Liver (tissue), 9 donors: ENCODE measurements around the gene CUTA. TPM values are rescaled to one million over a fixed set of nuclear protein-coding genes. Genes with fewer than 3 reads are reported as not detected.
"Not testable (repeated sequence)": the region's sequence is repeated elsewhere in the genome, so short reads cannot be mapped to it uniquely, and the experiment has no call there.

ENCODE experiments used
- DNase-seq: peaks from one replicate; pipeline ENCODE4 v3.0.0-alpha.2; 2017; ENCODE audit warnings: low spot score
- H3K27ac ChIP-seq, 2 donors: one replicate each; pipeline ENCODE4 v1.7.0; 2013; ENCODE audit warnings: inconsistent platforms in 2 of 2, low read length in 2 of 2, control low read depth in 1 of 2, low read depth in 1 of 2, mild to moderate bottlenecking in 1 of 2
- H3K27me3 ChIP-seq, 4 donors: one replicate each; pipeline versions ENCODE4 v1.6.1 to v1.7.0; 2013; ENCODE audit warnings: low read length in 3 of 4, inconsistent platforms in 1 of 4, mild to moderate bottlenecking in 1 of 4, moderate library complexity in 1 of 4; ENCODE audit not compliant: control insufficient read depth in 4 of 4, insufficient read depth in 4 of 4
- H3K36me3 ChIP-seq, 4 donors: one replicate each; pipeline versions ENCODE4 v1.6.1 to v1.7.0; 2013; ENCODE audit warnings: low read length in 3 of 4, mild to moderate bottlenecking in 3 of 4, low read depth in 1 of 4, moderate library complexity in 1 of 4; ENCODE audit not compliant: control insufficient read depth in 4 of 4, insufficient read depth in 3 of 4
- H3K4me1 ChIP-seq, 4 donors: one replicate each; pipeline versions ENCODE4 v1.6.1 to v1.7.0; 2013; ENCODE audit warnings: low read length in 3 of 4, mild to moderate bottlenecking in 3 of 4, moderate library complexity in 1 of 4; ENCODE audit not compliant: control insufficient read depth in 4 of 4, insufficient read depth in 4 of 4
- H3K4me3 ChIP-seq, 3 donors: one replicate each; pipeline versions ENCODE4 v1.6.1 to v1.7.0; 2013; ENCODE audit warnings: low read length in 3 of 3, control low read depth in 1 of 3, low read depth in 1 of 3, mild to moderate bottlenecking in 1 of 3
- H3K9ac ChIP-seq, 2 donors: one replicate each; pipeline ENCODE4 v1.7.0; 2013; ENCODE audit warnings: low read length in 2 of 2, mild to moderate bottlenecking in 2 of 2, moderate library complexity in 2 of 2, control low read depth in 1 of 2, low read depth in 1 of 2
- H3K9me3 ChIP-seq, 4 donors: one replicate each; pipeline versions ENCODE4 v1.6.1 to v1.7.0; 2013; ENCODE audit warnings: low read length in 3 of 4; ENCODE audit not compliant: control insufficient read depth in 4 of 4
- CTCF ChIP-seq: fragments of 150-350 bp; IDR thresholded peaks from 2 replicates; pipeline ENCODE4 v1.5.1; 2017; ENCODE audit warnings: improper control_type of control experiment, low read depth, low read length; ENCODE audit not compliant: missing input control
- EGR1 ChIP-seq, 2 donors: IDR thresholded peaks; 2 replicates each; pipeline ENCODE4 v1.6.1; 2016 to 2018; ENCODE audit warnings: antibody characterized with exemption in 2 of 2, low read depth in 2 of 2
- FOXA1 ChIP-seq: IDR thresholded peaks from 2 replicates; pipeline ENCODE4 v1.6.1; 2016; ENCODE audit warnings: antibody characterized with exemption
- FOXA2 ChIP-seq: IDR thresholded peaks from 2 replicates; pipeline ENCODE4 v1.6.1; 2016; ENCODE audit warnings: antibody characterized with exemption
- GABPA ChIP-seq, 2 donors: IDR thresholded peaks in 1 of 2; conservative IDR thresholded peaks in 1 of 2; 2 replicates each; pipeline ENCODE4 v1.6.1; 2016; ENCODE audit warnings: antibody characterized with exemption in 2 of 2, mild to moderate bottlenecking in 1 of 2, moderate library complexity in 1 of 2
- HNF4A ChIP-seq, 2 donors: conservative IDR thresholded peaks; 2 replicates each; pipeline ENCODE4 v1.6.1; 2016; ENCODE audit warnings: antibody characterized with exemption in 2 of 2, mild to moderate bottlenecking in 2 of 2
- HNF4G ChIP-seq: IDR thresholded peaks from 2 replicates; pipeline ENCODE4 v1.6.1; 2016; ENCODE audit warnings: antibody characterized with exemption
- JUND ChIP-seq, 2 donors: IDR thresholded peaks; 2 replicates each; pipeline ENCODE4 v1.6.1; 2016; ENCODE audit warnings: antibody characterized with exemption in 2 of 2
- MAX ChIP-seq: IDR thresholded peaks from 2 replicates; pipeline ENCODE4 v1.6.1; 2016; ENCODE audit warnings: antibody characterized with exemption
- NR2F2 ChIP-seq: IDR thresholded peaks from 2 replicates; pipeline ENCODE4 v1.6.1; 2016; ENCODE audit warnings: antibody characterized with exemption
- RAD21 ChIP-seq, 2 donors: IDR thresholded peaks; 2 replicates each; pipeline ENCODE4 v1.6.1; 2016; ENCODE audit warnings: antibody characterized with exemption in 2 of 2, mild to moderate bottlenecking in 2 of 2
- RXRA ChIP-seq, 2 donors: IDR thresholded peaks; 2 replicates each; pipeline ENCODE4 v1.6.1; 2017 to 2018; ENCODE audit warnings: antibody characterized with exemption in 2 of 2, mild to moderate bottlenecking in 1 of 2
- SP1 ChIP-seq: IDR thresholded peaks from 2 replicates; pipeline ENCODE4 v1.6.1; 2018; ENCODE audit warnings: antibody characterized with exemption, mild to moderate bottlenecking
- YY1 ChIP-seq: IDR thresholded peaks from 2 replicates; pipeline ENCODE4 v1.6.1; 2016; ENCODE audit warnings: antibody characterized with exemption, mild to moderate bottlenecking
- ZBTB33 ChIP-seq: IDR thresholded peaks from 2 replicates; pipeline ENCODE4 v1.6.1; 2016; ENCODE audit warnings: antibody characterized with exemption
- WGBS: extraction: QIAGEN DNeasy Blood & Tissue Kit; methylation state at CpG from one replicate; pipeline ENCODE4 v1.1.7; 2013; 5-methylcytosine and 5-hydroxymethylcytosine counted together
- polyA plus RNA-seq, 2 donors: library from polyadenylated mRNA; stranded (reverse) in 1 of 2; unstranded in 1 of 2; fragments of 200-250 nt in 1 of 2; fragments of >200 nt in 1 of 2; fragmentation: Nextera tagmentation in 1 of 2; extraction: Ambion mirVana in 1 of 2; gene quantifications; one replicate each; pipeline versions ENCODE4 v1.2.1 to v1.2.3, GENCODE V29; 2013 to 2015
- total RNA-seq, 2 donors: library from RNA; depleted of rRNA; stranded (reverse); fragments of >200 nt; gene quantifications; one replicate each; pipeline ENCODE4 v1.2.3, GENCODE V29; 2014
- TF ChIP-seq, protein P1 (sequence below): IDR thresholded peaks from 2 replicates; pipeline ENCODE4 v1.6.1; 2016; ENCODE audit warnings: antibody characterized with exemption, mild to moderate bottlenecking
- donor health status: healthy.
- donor health status: healthy.
- donor health status: healthy.
- donor health status: healthy.
- donor health status: healthy.

CUTA gene
- total and polyA plus RNA-seq, 4 donors = 33.1 to 164 (median 93.2) TPM

GRCh38 chr6:33380272-33380981 is 37.5 kb downstream of the CUTA start:
- Histone ChIP-seq H3K27ac (no peak overlapping the region), H3K4me1 (peaks cover 0 to 2% (median under 1%) of the 10 kb centered on the region in 4 donors), H3K36me3 (no peaks in the 10 kb centered on the region), H3K9me3 (no peaks in the 10 kb centered on the region), H3K4me3 (no peak overlapping the region), H3K9ac (no peak overlapping the region), H3K27me3 (no peaks in the 10 kb centered on the region)
- no peak for DNase-seq
- TF ChIP-seq RXRA (IDR thresholded peaks at IDR 0.05) (no peak), RAD21 (IDR thresholded peaks at IDR 0.05) (no peak), HNF4A (conservative IDR thresholded peaks at IDR 0.05) (no peak), GABPA (IDR thresholded peaks at IDR 0.05 in 1 of 2, conservative IDR thresholded peaks at IDR 0.05 in 1 of 2) (no peak), FOXA1 (no peak), JUND (IDR thresholded peaks at IDR 0.05) (no peak), EGR1 (IDR thresholded peaks at IDR 0.05; ENCODE audit: low read depth in 2 of 2) (no peak), HNF4G (no peak), NR2F2 (no peak)
- 95% methylated on average over 2 of the region's 2 CpGs for WGBS

DNA sequence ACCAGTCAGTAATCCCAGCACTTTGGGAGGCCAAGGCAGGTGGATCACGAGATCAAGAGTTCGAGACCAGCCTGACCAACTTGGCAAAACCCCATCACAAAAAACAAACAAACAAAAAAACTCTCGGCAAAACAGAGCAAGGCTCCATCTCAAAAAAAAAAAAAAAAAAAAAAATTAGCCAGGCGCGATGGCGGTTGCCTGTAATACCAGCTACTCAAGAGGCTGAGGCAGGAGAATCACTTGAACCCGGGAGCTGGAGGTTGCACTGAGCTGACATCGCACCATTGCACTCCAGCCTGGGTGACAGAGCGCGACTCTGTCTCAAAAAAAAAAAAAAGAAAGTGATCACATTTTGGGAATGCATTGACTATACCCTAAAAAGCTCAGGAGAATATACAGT is 38.7 kb downstream of the CUTA start:
- H3K9me3 ChIP-seq, H3K4me3 ChIP-seq, H3K36me3 ChIP-seq, H3K9ac ChIP-seq, H3K27ac ChIP-seq, DNase-seq, H3K27me3 ChIP-seq: not testable (repeated sequence)
- WGBS = 93% methylated on average over 10 of the region's 10 CpGs
- peaks cover 2 to 12% (median 8%) of the 10 kb centered on the region in 4 donors for H3K4me1 ChIP-seq

DNA sequence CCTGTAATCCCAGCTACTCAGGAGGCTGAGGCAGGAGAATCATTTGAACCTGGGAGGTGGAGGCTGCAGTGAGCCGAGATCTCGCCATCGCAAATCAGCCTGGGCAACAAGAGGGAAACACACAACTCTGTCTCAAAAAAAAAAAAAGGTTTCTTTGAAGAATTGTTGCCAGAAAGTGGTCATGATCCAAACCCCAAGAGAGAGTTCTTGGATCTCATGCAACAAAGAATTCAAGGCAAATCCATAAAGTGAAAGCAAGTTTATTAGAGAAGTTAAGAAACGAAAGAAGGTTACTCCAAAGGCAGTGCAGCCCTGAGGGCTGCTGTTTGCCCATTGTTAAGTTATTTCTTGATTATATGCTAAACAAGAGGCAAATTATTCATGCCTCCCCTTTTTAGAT is 40.7 kb downstream of the CUTA start:
- no peaks in the 10 kb centered on the region for H3K9me3 ChIP-seq
- H3K4me1 ChIP-seq = peaks cover 2 to 12% (median 8%) of the 10 kb centered on the region in 4 donors
- no peaks in the 10 kb centered on the region for H3K27me3 ChIP-seq
- no peak for DNase-seq
- no peaks in the 10 kb centered on the region for H3K36me3 ChIP-seq
- WGBS = 90% methylated on average over 4 of the region's 4 CpGs
- H3K9ac ChIP-seq = no peak overlapping the region
- no peak overlapping the region for H3K4me3 ChIP-seq
- TF ChIP-seq, protein P1, sequence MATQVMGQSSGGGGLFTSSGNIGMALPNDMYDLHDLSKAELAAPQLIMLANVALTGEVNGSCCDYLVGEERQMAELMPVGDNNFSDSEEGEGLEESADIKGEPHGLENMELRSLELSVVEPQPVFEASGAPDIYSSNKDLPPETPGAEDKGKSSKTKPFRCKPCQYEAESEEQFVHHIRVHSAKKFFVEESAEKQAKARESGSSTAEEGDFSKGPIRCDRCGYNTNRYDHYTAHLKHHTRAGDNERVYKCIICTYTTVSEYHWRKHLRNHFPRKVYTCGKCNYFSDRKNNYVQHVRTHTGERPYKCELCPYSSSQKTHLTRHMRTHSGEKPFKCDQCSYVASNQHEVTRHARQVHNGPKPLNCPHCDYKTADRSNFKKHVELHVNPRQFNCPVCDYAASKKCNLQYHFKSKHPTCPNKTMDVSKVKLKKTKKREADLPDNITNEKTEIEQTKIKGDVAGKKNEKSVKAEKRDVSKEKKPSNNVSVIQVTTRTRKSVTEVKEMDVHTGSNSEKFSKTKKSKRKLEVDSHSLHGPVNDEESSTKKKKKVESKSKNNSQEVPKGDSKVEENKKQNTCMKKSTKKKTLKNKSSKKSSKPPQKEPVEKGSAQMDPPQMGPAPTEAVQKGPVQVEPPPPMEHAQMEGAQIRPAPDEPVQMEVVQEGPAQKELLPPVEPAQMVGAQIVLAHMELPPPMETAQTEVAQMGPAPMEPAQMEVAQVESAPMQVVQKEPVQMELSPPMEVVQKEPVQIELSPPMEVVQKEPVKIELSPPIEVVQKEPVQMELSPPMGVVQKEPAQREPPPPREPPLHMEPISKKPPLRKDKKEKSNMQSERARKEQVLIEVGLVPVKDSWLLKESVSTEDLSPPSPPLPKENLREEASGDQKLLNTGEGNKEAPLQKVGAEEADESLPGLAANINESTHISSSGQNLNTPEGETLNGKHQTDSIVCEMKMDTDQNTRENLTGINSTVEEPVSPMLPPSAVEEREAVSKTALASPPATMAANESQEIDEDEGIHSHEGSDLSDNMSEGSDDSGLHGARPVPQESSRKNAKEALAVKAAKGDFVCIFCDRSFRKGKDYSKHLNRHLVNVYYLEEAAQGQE = no peak
- TF ChIP-seq GABPA (IDR thresholded peaks at IDR 0.05 in 1 of 2, conservative IDR thresholded peaks at IDR 0.05 in 1 of 2) (no peak), NR2F2 (no peak), FOXA2 (no peak), RAD21 (IDR thresholded peaks at IDR 0.05) (no peak), ZBTB33 (no peak), FOXA1 (no peak), MAX (no peak), HNF4A (conservative IDR thresholded peaks at IDR 0.05) (no peak), SP1 (no peak), JUND (IDR thresholded peaks at IDR 0.05) (no peak), EGR1 (IDR thresholded peaks at IDR 0.05; ENCODE audit: low read depth in 2 of 2) (no peak), YY1 (no peak), CTCF (no peak), HNF4G (no peak)
- no peak overlapping the region for H3K27ac ChIP-seq
